PFSK-1 (cell line): ENCODE data around the gene SPEG.

ENCODE experiments used
- FOXP2 ChIP-seq: optimal IDR thresholded peaks from 2 replicates; pipeline ENCODE3; 2011; ENCODE audit warnings: borderline replicate concordance, control low read depth, inconsistent platforms; ENCODE audit not compliant: insufficient read depth; ENCODE audit errors: extremely low read length, extremely low read depth
- POLR2AphosphoS5 ChIP-seq: IDR thresholded peaks from 2 replicates; pipeline ENCODE4 v1.6.1; 2012; ENCODE audit warnings: low read depth, mild to moderate bottlenecking, control low read depth, low read length, moderate library complexity
- REST ChIP-seq, 2 experiments: IDR thresholded peaks; 2 replicates each; pipeline versions ENCODE4 v1.6.1 to v1.8.0; 2011 to 2012; ENCODE audit warnings: low read depth in 2 of 2, low read length in 2 of 2, control low read depth in 1 of 2, inconsistent platforms in 1 of 2, mild to moderate bottlenecking in 1 of 2, moderate library complexity in 1 of 2; ENCODE audit not compliant: insufficient read depth in 1 of 2
- SIN3A ChIP-seq: IDR thresholded peaks from 2 replicates; pipeline ENCODE4 v1.6.1; 2012; ENCODE audit warnings: mild to moderate bottlenecking, low read length, moderate library complexity, borderline replicate concordance; ENCODE audit not compliant: insufficient read depth
- TAF1 ChIP-seq: IDR thresholded peaks from 2 replicates; pipeline ENCODE4 v1.6.1; 2012; ENCODE audit warnings: low read length, control low read depth, borderline replicate concordance; ENCODE audit not compliant: insufficient read depth

Gene SPEG

DNA sequence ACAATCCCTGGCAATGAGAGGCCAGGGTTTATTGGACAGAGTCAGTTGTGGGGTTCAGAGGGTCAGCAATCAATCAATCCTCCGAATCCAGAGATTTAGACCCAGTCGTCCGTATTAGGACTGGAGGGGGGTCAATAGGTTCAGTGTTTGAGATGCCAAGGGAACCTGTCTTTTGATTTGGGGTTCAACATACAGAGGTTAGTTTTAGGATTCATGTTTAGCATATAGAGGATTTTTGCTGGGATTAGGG, 64.3 kb downstream of the SPEG start:
- TF ChIP-seq POLR2AphosphoS5 = no peak
- TF ChIP-seq SIN3A = no peak
- no peak for TF ChIP-seq REST (IDR thresholded peaks at IDR 0.05; ENCODE audit: insufficient read depth in 1 of 2, low read depth in 2 of 2, low read length in 2 of 2)
- no peak for TF ChIP-seq TAF1
- no peak for TF ChIP-seq FOXP2

- TF ChIP-seq SIN3A (no peak), FOXP2 (no peak), REST (IDR thresholded peaks at IDR 0.05; ENCODE audit: insufficient read depth in 1 of 2, low read depth in 2 of 2, low read length in 2 of 2) (no peak), POLR2AphosphoS5 (no peak), TAF1 (no peak)
Observed at GRCh38 chr2:219499555-219499954, 64.9 kb downstream of the SPEG start.

- no peak for TF ChIP-seq POLR2AphosphoS5
- no peak for TF ChIP-seq TAF1
- TF ChIP-seq FOXP2 = no peak
- TF ChIP-seq SIN3A = no peak
- no peak for TF ChIP-seq REST (IDR thresholded peaks at IDR 0.05; ENCODE audit: insufficient read depth in 1 of 2, low read depth in 2 of 2, low read length in 2 of 2)
Observed at GRCh38 chr2:219500135-219500534, 65.5 kb downstream of the SPEG start.

DNA sequence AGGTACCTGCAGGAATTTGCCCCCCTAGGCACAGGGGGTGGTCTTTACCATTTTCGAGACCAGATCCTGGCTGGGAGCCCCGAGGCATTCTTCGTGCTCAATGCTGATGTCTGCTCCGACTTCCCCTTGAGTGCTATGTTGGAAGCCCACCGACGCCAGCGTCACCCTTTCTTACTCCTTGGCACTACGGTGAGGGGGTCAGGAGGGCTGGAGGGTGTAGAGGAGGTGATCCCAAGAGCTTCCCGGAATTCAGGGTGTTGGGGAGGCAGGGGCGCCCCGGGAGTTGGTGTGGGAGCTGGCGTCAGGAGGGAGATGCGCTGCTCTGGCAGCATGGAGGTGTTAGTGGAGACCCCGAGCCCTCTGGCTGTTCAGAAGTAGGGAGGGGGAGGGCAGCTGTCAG, 67.2 kb downstream of the SPEG start:
- TF ChIP-seq TAF1 (no peak), SIN3A (no peak), POLR2AphosphoS5 (no peak)

- TF ChIP-seq REST (IDR thresholded peaks at IDR 0.05; ENCODE audit: insufficient read depth in 1 of 2, low read depth in 2 of 2, low read length in 2 of 2) (no peak), FOXP2 (no peak), TAF1 (no peak), POLR2AphosphoS5 (no peak), SIN3A (no peak)
Observed at GRCh38 chr2:219502618-219503017, 68.0 kb downstream of the SPEG start.
